ENCODE measurements around the gene SLC5A10.

Gene SLC5A10

DNA sequence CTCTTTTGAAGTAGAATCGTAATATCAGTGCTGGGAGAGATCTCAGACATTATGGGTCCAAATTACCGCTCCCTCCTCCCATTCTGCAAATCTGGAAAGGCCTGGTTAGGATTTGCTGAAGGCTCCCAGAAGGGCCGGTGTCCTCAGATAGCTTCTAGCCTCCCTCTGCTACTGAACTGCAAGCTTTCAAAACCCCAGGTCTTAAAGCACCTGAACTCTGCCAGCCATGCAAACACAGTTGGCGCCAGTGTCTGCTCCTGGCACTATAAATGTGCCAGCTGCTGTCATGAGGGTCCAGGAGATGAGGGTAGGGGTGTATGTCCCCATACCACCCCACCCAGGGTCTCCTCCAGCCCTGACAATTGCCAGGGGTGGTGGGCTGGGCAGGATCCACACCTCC, 24.2 kb downstream of the SLC5A10 start:
- DNase-seq (ENCODE audit: low read depth): no peak
- H3K4me3 ChIP-seq (ENCODE audit: low read depth, low read length): no peak overlapping the region
- TF ChIP-seq, protein P1, sequence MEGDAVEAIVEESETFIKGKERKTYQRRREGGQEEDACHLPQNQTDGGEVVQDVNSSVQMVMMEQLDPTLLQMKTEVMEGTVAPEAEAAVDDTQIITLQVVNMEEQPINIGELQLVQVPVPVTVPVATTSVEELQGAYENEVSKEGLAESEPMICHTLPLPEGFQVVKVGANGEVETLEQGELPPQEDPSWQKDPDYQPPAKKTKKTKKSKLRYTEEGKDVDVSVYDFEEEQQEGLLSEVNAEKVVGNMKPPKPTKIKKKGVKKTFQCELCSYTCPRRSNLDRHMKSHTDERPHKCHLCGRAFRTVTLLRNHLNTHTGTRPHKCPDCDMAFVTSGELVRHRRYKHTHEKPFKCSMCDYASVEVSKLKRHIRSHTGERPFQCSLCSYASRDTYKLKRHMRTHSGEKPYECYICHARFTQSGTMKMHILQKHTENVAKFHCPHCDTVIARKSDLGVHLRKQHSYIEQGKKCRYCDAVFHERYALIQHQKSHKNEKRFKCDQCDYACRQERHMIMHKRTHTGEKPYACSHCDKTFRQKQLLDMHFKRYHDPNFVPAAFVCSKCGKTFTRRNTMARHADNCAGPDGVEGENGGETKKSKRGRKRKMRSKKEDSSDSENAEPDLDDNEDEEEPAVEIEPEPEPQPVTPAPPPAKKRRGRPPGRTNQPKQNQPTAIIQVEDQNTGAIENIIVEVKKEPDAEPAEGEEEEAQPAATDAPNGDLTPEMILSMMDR (IDR thresholded peaks at IDR 0.05; ENCODE audit: low read depth, low read length, missing control alignments): no peak
- in situ Hi-C loops (cut with HindIII; ENCODE audit: low sequenced_read_pairs): no loop called here

DNA sequence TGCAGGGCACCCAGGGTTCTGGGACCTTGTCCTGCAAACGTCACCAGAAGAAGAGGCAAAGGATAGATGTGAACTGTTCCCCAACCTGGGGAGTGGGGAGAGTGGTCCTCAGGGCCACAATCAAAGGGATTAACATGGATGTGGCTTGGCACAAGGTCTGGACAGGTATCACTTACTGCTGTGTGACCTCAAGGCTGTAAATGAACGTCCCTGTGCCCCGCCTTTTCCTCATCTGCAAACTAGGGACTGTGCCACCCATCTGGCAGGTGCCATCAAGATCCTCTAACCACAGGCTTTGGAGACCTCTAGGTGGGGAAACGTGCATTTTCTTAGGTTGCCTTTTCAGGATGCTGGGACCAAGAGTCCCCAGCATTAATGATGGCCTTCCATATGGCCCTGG, 25.1 kb downstream of the SLC5A10 start:
- TF ChIP-seq, protein P1 (IDR thresholded peaks at IDR 0.05; ENCODE audit: low read depth, low read length, missing control alignments): no peak
- in situ Hi-C loops (cut with HindIII; ENCODE audit: low sequenced_read_pairs): no loop called here
- H3K4me3 ChIP-seq (ENCODE audit: low read depth, low read length): no peak overlapping the region
- no peak for DNase-seq (ENCODE audit: low read depth)

DNA sequence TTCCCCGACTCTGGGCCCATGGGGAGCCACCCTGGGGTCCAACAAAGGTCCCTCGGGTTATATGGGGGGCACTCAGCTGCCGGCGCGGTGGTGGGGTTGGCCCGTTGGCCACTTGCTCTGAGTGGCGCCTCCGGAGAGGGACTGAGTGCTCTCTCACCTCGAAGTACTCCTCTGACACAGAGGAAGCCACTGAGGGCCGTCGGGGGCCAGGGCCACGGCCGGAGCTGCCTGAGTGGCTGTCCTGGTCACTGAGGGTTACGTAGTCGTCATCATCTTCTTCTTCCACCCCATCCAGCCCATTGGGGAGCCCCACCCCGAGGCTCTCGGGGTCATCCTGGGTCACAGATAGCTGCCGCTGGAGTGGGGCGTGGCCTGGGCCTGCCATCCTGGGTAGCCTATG, 25.7 kb downstream of the SLC5A10 start:
- TF ChIP-seq, protein P1 (IDR thresholded peaks at IDR 0.05; ENCODE audit: low read depth, low read length, missing control alignments): no peak
- in situ Hi-C loops (cut with HindIII; ENCODE audit: low sequenced_read_pairs): no loop called here
- no peak for DNase-seq (ENCODE audit: low read depth)
- H3K4me3 ChIP-seq (ENCODE audit: low read depth, low read length): no peak overlapping the region

- in situ Hi-C loops (cut with HindIII; ENCODE audit: low sequenced_read_pairs): no loop called here
- H3K4me3 ChIP-seq (ENCODE audit: low read depth, low read length): no peak overlapping the region
- TF ChIP-seq, protein P1 (IDR thresholded peaks at IDR 0.05; ENCODE audit: low read depth, low read length, missing control alignments): no peak
- no peak for DNase-seq (ENCODE audit: low read depth)
Measured at GRCh38 chr17:18978050-18978449, 26.1 kb downstream of the SLC5A10 start.

GRCh38 chr17:18978655-18979054, 26.7 kb downstream of the SLC5A10 start:
- TF ChIP-seq, protein P1 (IDR thresholded peaks at IDR 0.05; ENCODE audit: low read depth, low read length, missing control alignments): no peak
- no peak overlapping the region for H3K4me3 ChIP-seq (ENCODE audit: low read depth, low read length)
- no peak for DNase-seq (ENCODE audit: low read depth)
- in situ Hi-C loops (cut with HindIII; ENCODE audit: low sequenced_read_pairs): no loop called here

- DNase-seq (ENCODE audit: low read depth): no peak
- H3K4me3 ChIP-seq (ENCODE audit: low read depth, low read length): no peak overlapping the region
- in situ Hi-C loops (cut with HindIII; ENCODE audit: low sequenced_read_pairs): no loop called here
- TF ChIP-seq, protein P1 (IDR thresholded peaks at IDR 0.05; ENCODE audit: low read depth, low read length, missing control alignments): no peak
Measured at GRCh38 chr17:18980682-18981334, 28.8 kb downstream of the SLC5A10 start.

Measured in astrocyte of the cerebellum (primary cell).